Breast epithelium (tissue), 4 donors: Measurements from ENCODE around the gene PPM1H. TPM values are rescaled to one million over a fixed set of nuclear protein-coding genes. Genes with fewer than 3 reads are reported as not detected.

Experiments
- DNase-seq, 2 donors: peaks; one replicate each; pipeline ENCODE4 v3.0.0-alpha.2; 2019; ENCODE audit warnings: low spot score in 2 of 2
- H3K27ac ChIP-seq, 2 donors: fragments of 200-600 bp; sonication (generic) in 1 of 2; one replicate each; pipeline ENCODE4 v1.5.1; 2016 to 2019; ENCODE audit warnings: mild to moderate bottlenecking in 1 of 2
- H3K27me3 ChIP-seq, 2 donors: fragments of 200-600 bp; sonication (generic) in 1 of 2; one replicate each; pipeline versions ENCODE4 v1.5.1 to v1.6.0; 2017 to 2019; ENCODE audit warnings: control low read depth in 1 of 2, mild to moderate bottlenecking in 1 of 2
- H3K36me3 ChIP-seq: fragments of 200-600 bp; one replicate; pipeline ENCODE4 v1.5.1; 2019
- H3K4me1 ChIP-seq, 2 donors: fragments of 200-600 bp; sonication (generic); one replicate each; pipeline ENCODE4 v1.5.1; 2016 to 2019; ENCODE audit warnings: control low read depth in 1 of 2
- H3K4me3 ChIP-seq, 3 donors: fragments of 200-600 bp; sonication (generic); 1 replicate in 2 of 3; 2 replicates in 1 of 3; pipeline ENCODE4 v1.5.1; 2016 to 2019; ENCODE audit warnings: mild to moderate bottlenecking in 3 of 3, moderate library complexity in 2 of 3
- H3K9me3 ChIP-seq, 2 donors: fragments of 200-600 bp; sonication (generic) in 1 of 2; one replicate each; pipeline ENCODE4 v1.5.1; 2016 to 2019; ENCODE audit warnings: control low read depth in 1 of 2
- CTCF ChIP-seq, 3 donors: fragments of 450-650 bp; IDR thresholded peaks; one replicate each; pipeline ENCODE4 v1.5.1; 2016 to 2017; ENCODE audit warnings: antibody characterized with exemption in 3 of 3, mild to moderate bottlenecking in 3 of 3, moderate library complexity in 3 of 3
- POLR2A ChIP-seq: fragments of 450-650 bp; IDR thresholded peaks from one replicate; pipeline ENCODE4 v1.6.1; 2016; ENCODE audit warnings: antibody characterized with exemption, mild to moderate bottlenecking, moderate library complexity
- POLR2AphosphoS5 ChIP-seq, 3 donors: sonication (generic); formaldehyde crosslinking; IDR thresholded peaks; one replicate each; pipeline ENCODE4 v1.6.1; 2017; ENCODE audit warnings: antibody characterized with exemption in 3 of 3
- intact Hi-C: fragments of 100-400 bp; cut with DNase I; formaldehyde crosslinking; loops from one replicate; pipeline ENCODE4 v1.15.1; 2023; ENCODE audit warnings: low total_unique reads
- total RNA-seq, 3 donors: library from RNA; depleted of rRNA; stranded (reverse); fragments of >200 nt; gene quantifications; one replicate each; pipeline ENCODE4 v1.1.0, GENCODE V29; 2016

Gene PPM1H
- total RNA-seq, 3 donors from 2014 or later = 2.2 to 15.4 (median 13.5) TPM

DNA sequence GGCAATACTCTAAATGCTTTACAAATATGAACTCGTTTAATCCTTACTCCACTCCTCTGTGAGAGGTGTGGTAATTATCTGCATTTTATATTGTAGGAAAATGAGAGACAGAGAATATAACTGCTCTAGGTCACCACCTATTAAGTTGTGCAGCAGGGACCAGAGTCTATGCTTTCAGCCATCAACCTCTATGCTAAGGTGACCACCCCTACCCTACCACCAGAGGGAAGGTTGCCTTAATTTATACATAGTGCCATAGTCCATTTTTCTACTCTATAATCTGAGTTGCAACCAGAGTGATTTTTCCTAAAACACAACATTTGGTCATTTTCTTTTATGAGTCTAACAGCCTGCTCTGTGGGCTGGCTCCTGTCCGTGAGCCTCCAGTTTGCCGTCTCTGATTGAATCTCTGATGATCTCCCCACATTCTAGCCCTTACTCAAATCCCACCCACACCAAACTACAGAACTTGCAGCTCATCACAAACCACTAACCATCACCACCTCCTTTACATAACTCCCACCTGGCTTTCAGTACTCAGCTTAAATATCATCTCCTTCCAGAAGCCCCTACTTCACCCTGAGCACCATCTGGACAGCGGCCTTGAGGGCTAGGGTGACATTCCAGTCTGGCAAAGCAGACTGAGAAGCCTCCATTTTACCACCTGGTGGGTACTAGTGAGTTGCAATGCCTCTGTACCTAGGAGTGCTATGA, 126.6 kb downstream of the PPM1H start:
- intact Hi-C loops = no loop called here
- H3K4me1 ChIP-seq = no peaks in the 10 kb centered on the region
- H3K27ac ChIP-seq = no peak overlapping the region
- TF ChIP-seq CTCF (IDR thresholded peaks at IDR 0.05) (no peak), POLR2A (no peak), POLR2AphosphoS5 (IDR thresholded peaks at IDR 0.05) (no peak)
- no peaks in the 10 kb centered on the region for H3K9me3 ChIP-seq
- H3K36me3 ChIP-seq = no peaks in the 10 kb centered on the region
- no peak for DNase-seq
- H3K4me3 ChIP-seq = no peak overlapping the region
- H3K27me3 ChIP-seq = no peaks in the 10 kb centered on the region

DNA sequence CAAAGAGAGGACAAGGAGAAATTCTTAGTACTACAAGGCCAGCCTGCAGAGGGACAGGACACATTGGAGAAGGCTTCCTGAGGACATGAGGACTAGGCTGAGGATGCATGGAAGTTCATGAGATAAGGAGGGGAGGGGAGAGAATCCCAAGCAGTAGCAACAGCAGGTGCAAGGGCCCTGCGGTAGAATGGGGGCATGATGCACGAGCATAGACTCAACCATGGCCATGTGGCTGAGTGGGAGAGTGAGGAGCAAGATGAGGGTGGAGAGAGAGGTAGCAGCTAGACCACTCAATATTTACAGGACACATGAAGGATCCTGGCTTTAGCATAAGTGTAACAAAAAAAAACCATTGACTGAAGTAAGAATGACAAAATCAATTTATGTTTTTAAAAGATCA, 128.1 kb downstream of the PPM1H start:
- TF ChIP-seq POLR2A (no peak), CTCF (IDR thresholded peaks at IDR 0.05) (no peak)
- DNase-seq = no peak
- Histone ChIP-seq H3K4me3 (no peak overlapping the region), H3K4me1 (no peaks in the 10 kb centered on the region), H3K27me3 (no peaks in the 10 kb centered on the region), H3K27ac (no peak overlapping the region), H3K36me3 (no peaks in the 10 kb centered on the region), H3K9me3 (no peaks in the 10 kb centered on the region)
- intact Hi-C loops = no loop called here

- Histone ChIP-seq H3K4me1 (no peaks in the 10 kb centered on the region), H3K27ac (no peak overlapping the region), H3K27me3 (no peaks in the 10 kb centered on the region), H3K36me3 (no peaks in the 10 kb centered on the region), H3K9me3 (no peaks in the 10 kb centered on the region), H3K4me3 (no peak overlapping the region)
- DNase-seq = no peak
- TF ChIP-seq POLR2A (no peak), POLR2AphosphoS5 (IDR thresholded peaks at IDR 0.05) (no peak), CTCF (IDR thresholded peaks at IDR 0.05) (no peak)
- intact Hi-C loops = no loop called here
These were observed 128.6 kb downstream of the PPM1H start for GRCh38 chr12:62806244-62806836.

DNA sequence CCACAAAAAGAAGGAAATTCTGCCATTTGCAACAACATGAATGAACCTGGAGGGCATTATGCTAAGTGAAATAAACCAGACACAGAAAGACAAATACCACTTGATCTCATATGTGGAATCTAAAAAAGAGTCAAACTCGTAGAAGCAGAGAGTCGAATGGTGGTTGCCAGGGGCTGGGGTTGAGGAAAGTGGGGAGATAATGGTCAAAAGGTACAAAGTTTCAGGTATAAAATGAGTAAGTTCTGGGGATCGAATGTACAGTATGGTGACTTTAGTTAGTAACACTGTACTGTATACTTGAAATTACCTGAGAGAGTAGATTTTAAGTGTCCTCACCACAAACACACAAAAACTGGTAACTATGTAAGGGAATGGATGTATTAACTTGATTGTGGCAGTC, 129.4 kb downstream of the PPM1H start:
- Histone ChIP-seq H3K27me3 (no peaks in the 10 kb centered on the region), H3K27ac (no peak overlapping the region), H3K4me1 (no peaks in the 10 kb centered on the region), H3K36me3 (no peaks in the 10 kb centered on the region), H3K4me3 (no peak overlapping the region), H3K9me3 (no peaks in the 10 kb centered on the region)
- TF ChIP-seq CTCF (IDR thresholded peaks at IDR 0.05) = no peak
- intact Hi-C loops = no loop called here
- no peak for DNase-seq

- Histone ChIP-seq H3K27me3 (no peaks in the 10 kb centered on the region), H3K4me3 (no peak overlapping the region), H3K4me1 (no peaks in the 10 kb centered on the region), H3K9me3 (no peaks in the 10 kb centered on the region), H3K36me3 (no peaks in the 10 kb centered on the region), H3K27ac (no peak overlapping the region)
- no peak for DNase-seq
- TF ChIP-seq CTCF (IDR thresholded peaks at IDR 0.05) = no peak
- no peak for TF ChIP-seq POLR2AphosphoS5 (IDR thresholded peaks at IDR 0.05)
- no peak for TF ChIP-seq POLR2A
- intact Hi-C loops = no loop called here
These were observed 131.2 kb downstream of the PPM1H start for GRCh38 chr12:62803756-62804155.
